ENCODE data around the gene NPTX1.

Gene NPTX1

GRCh38 chr17:80476877-80477646 is 655 bp upstream of the NPTX1 start:
- H3K27ac Mint-ChIP-seq = no peak overlapping the region
- H3K4me1 Mint-ChIP-seq (ENCODE audit: low read depth) = peaks cover 23% of the 10 kb centered on the region
- H3K27me3 Mint-ChIP-seq = peaks cover 61% of the 10 kb centered on the region
- no peaks in the 10 kb centered on the region for H3K36me3 Mint-ChIP-seq (ENCODE audit: low read depth)
- H3K9me3 Mint-ChIP-seq = no peaks in the 10 kb centered on the region
- H3K4me3 Mint-ChIP-seq = no peak overlapping the region

- Mint-ChIP-seq H3K27ac (no peak overlapping the region), H3K4me1 (ENCODE audit: low read depth) (peaks cover 31% of the 10 kb centered on the region), H3K4me3 (peak overlapping the region; percentile 66), H3K9me3 (no peaks in the 10 kb centered on the region), H3K27me3 (peaks cover 62% of the 10 kb centered on the region), H3K36me3 (ENCODE audit: low read depth) (no peaks in the 10 kb centered on the region)
Measured at GRCh38 chr17:80474961-80475909, 1.2 kb downstream of the NPTX1 start.

- H3K4me3 Mint-ChIP-seq = peak overlapping the region; percentile 66
- peaks cover 31% of the 10 kb centered on the region for H3K4me1 Mint-ChIP-seq (ENCODE audit: low read depth)
- H3K36me3 Mint-ChIP-seq (ENCODE audit: low read depth) = no peaks in the 10 kb centered on the region
- peaks cover 56% of the 10 kb centered on the region for H3K27me3 Mint-ChIP-seq
- H3K9me3 Mint-ChIP-seq = no peaks in the 10 kb centered on the region
- H3K27ac Mint-ChIP-seq = no peak overlapping the region
Measured at GRCh38 chr17:80474231-80474960, 2.0 kb downstream of the NPTX1 start.

- Mint-ChIP-seq H3K9me3 (no peaks in the 10 kb centered on the region), H3K27ac (no peak overlapping the region), H3K27me3 (peaks cover 56% of the 10 kb centered on the region), H3K36me3 (ENCODE audit: low read depth) (no peaks in the 10 kb centered on the region), H3K4me3 (no peak overlapping the region), H3K4me1 (ENCODE audit: low read depth) (peaks cover 27% of the 10 kb centered on the region)
Measured at GRCh38 chr17:80473701-80474100, 2.7 kb downstream of the NPTX1 start.

- no peaks in the 10 kb centered on the region for H3K36me3 Mint-ChIP-seq (ENCODE audit: low read depth)
- peaks cover 61% of the 10 kb centered on the region for H3K27me3 Mint-ChIP-seq
- no peak overlapping the region for H3K27ac Mint-ChIP-seq
- H3K4me1 Mint-ChIP-seq (ENCODE audit: low read depth) = peaks cover 27% of the 10 kb centered on the region
- no peaks in the 10 kb centered on the region for H3K9me3 Mint-ChIP-seq
- H3K4me3 Mint-ChIP-seq = no peak overlapping the region
Measured at GRCh38 chr17:80472996-80473395, 3.4 kb downstream of the NPTX1 start.

GRCh38 chr17:80471922-80472321 is 4.5 kb downstream of the NPTX1 start:
- peak overlapping the region; percentile 52 for H3K4me3 Mint-ChIP-seq
- peaks cover 27% of the 10 kb centered on the region for H3K4me1 Mint-ChIP-seq (ENCODE audit: low read depth)
- H3K36me3 Mint-ChIP-seq (ENCODE audit: low read depth) = no peaks in the 10 kb centered on the region
- H3K9me3 Mint-ChIP-seq = no peaks in the 10 kb centered on the region
- no peak overlapping the region for H3K27ac Mint-ChIP-seq
- peaks cover 72% of the 10 kb centered on the region for H3K27me3 Mint-ChIP-seq

GRCh38 chr17:80470603-80471002 is 5.8 kb downstream of the NPTX1 start:
- Mint-ChIP-seq H3K4me3 (no peak overlapping the region), H3K4me1 (ENCODE audit: low read depth) (peaks cover 27% of the 10 kb centered on the region), H3K9me3 (no peaks in the 10 kb centered on the region), H3K27ac (no peak overlapping the region), H3K27me3 (peaks cover 75% of the 10 kb centered on the region), H3K36me3 (ENCODE audit: low read depth) (no peaks in the 10 kb centered on the region)

- no peaks in the 10 kb centered on the region for H3K9me3 Mint-ChIP-seq
- H3K27ac Mint-ChIP-seq = no peak overlapping the region
- H3K36me3 Mint-ChIP-seq (ENCODE audit: low read depth) = no peaks in the 10 kb centered on the region
- H3K4me1 Mint-ChIP-seq (ENCODE audit: low read depth) = peaks cover 18% of the 10 kb centered on the region
- peaks cover 69% of the 10 kb centered on the region for H3K27me3 Mint-ChIP-seq
- no peak overlapping the region for H3K4me3 Mint-ChIP-seq
Measured at GRCh38 chr17:80469667-80470066, 6.7 kb downstream of the NPTX1 start.

GRCh38 chr17:80468781-80469493 is 7.5 kb downstream of the NPTX1 start:
- no peak overlapping the region for H3K27ac Mint-ChIP-seq
- no peaks in the 10 kb centered on the region for H3K9me3 Mint-ChIP-seq
- peaks cover 62% of the 10 kb centered on the region for H3K27me3 Mint-ChIP-seq
- no peak overlapping the region for H3K4me3 Mint-ChIP-seq
- no peaks in the 10 kb centered on the region for H3K36me3 Mint-ChIP-seq (ENCODE audit: low read depth)
- peaks cover 12% of the 10 kb centered on the region for H3K4me1 Mint-ChIP-seq (ENCODE audit: low read depth)

- Mint-ChIP-seq H3K9me3 (no peaks in the 10 kb centered on the region), H3K4me3 (no peak overlapping the region), H3K36me3 (ENCODE audit: low read depth) (no peaks in the 10 kb centered on the region), H3K27ac (no peak overlapping the region), H3K27me3 (peaks cover 58% of the 10 kb centered on the region), H3K4me1 (ENCODE audit: low read depth) (peaks cover 12% of the 10 kb centered on the region)
Measured at GRCh38 chr17:80468242-80468641, 8.2 kb downstream of the NPTX1 start.

- no peak overlapping the region for H3K4me3 Mint-ChIP-seq
- no peaks in the 10 kb centered on the region for H3K36me3 Mint-ChIP-seq (ENCODE audit: low read depth)
- no peak overlapping the region for H3K27ac Mint-ChIP-seq
- H3K27me3 Mint-ChIP-seq = peaks cover 41% of the 10 kb centered on the region
- H3K4me1 Mint-ChIP-seq (ENCODE audit: low read depth) = peaks cover 1% of the 10 kb centered on the region
- H3K9me3 Mint-ChIP-seq = no peaks in the 10 kb centered on the region
Measured at GRCh38 chr17:80466188-80466705, 10.2 kb downstream of the NPTX1 start.

- Mint-ChIP-seq H3K4me3 (no peak overlapping the region), H3K4me1 (ENCODE audit: low read depth) (no peaks in the 10 kb centered on the region), H3K27ac (no peak overlapping the region), H3K9me3 (no peaks in the 10 kb centered on the region), H3K36me3 (ENCODE audit: low read depth) (no peaks in the 10 kb centered on the region), H3K27me3 (peaks cover 39% of the 10 kb centered on the region)
Measured at GRCh38 chr17:80465327-80465974, 11.0 kb downstream of the NPTX1 start.

- H3K27ac Mint-ChIP-seq = no peak overlapping the region
- no peak overlapping the region for H3K4me3 Mint-ChIP-seq
- peaks cover 35% of the 10 kb centered on the region for H3K27me3 Mint-ChIP-seq
- no peaks in the 10 kb centered on the region for H3K9me3 Mint-ChIP-seq
- no peaks in the 10 kb centered on the region for H3K36me3 Mint-ChIP-seq (ENCODE audit: low read depth)
- no peaks in the 10 kb centered on the region for H3K4me1 Mint-ChIP-seq (ENCODE audit: low read depth)
Measured at GRCh38 chr17:80464486-80464885, 11.9 kb downstream of the NPTX1 start.
